HG02588 (cell line): ENCODE results near the gene LTBP1.
"Not testable (repeated sequence)": the region's sequence is repeated elsewhere in the genome, so short reads cannot be mapped to it uniquely, and the experiment has no call there.

Experiments used
- ATAC-seq: cut with Tn5 transposase; IDR thresholded peaks from one replicate; pipeline ENCODE4 v1.9.1; 2021; ENCODE audit warnings: mild to moderate bottlenecking, moderate library complexity; ENCODE audit not compliant: unreplicated experiment

LTBP1 gene

GRCh38 chr2:33134086-33134771 lies 187.5 kb downstream of the LTBP1 start:
- ATAC-seq, result no peak

DNA sequence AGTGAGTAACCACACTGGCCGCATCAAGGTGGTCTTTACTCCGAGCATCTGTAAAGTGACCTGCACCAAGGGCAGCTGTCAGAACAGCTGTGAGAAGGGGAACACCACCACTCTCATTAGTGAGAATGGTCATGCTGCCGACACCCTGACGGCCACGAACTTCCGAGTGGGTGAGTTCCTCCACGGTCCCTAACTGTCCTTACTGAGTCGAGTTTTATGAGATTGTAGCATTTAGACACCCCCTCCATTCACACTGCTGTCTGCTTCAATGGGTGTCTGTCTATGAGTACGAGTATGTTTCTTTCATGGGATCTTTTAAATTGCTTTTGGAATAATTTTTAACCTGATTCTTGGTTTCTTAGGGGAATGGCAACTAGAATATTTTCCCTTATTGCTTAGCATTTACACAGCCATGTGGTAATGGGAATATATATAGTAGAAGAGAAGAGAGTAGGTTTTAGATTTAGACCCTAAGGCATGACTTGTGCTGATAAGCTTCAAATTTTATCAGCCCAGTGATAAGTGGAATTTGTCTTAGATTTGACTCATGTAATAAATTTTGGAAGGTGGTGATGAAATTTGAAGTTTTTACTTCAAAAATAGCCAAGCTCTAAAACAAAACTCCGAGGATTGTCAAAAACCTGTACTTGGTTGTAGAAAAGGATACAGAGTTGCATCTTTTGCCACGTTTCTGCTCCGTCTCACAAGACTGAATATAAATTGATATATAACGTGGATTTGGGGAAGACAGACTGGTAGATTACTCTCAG lies 188.2 kb downstream of the LTBP1 start:
- ATAC-seq, result no peak

DNA sequence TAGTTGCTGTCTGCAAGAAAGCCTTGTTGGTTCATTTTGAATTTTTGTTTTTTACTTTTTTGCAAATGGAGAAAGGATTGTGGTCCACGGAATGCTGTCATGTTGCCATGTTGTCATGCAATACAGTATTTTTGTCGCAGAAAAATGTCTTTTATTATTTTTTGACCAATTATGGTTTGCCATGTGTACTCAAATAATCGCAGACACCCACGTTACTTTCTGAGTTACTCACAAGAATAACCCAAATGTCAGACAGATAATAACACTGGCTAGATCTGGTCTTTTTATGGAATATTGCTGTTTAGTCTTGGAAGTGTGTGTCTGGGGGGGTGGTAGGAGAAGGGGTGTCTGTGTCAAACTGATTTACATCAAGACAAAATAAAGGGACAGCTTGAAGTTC lies 188.9 kb downstream of the LTBP1 start:
- no peak for ATAC-seq

- ATAC-seq, result no peak
These were observed 189.3 kb downstream of the LTBP1 start for GRCh38 chr2:33136056-33136455.

- ATAC-seq, result no peak
These were observed 189.8 kb downstream of the LTBP1 start for GRCh38 chr2:33136566-33136965.

GRCh38 chr2:33137331-33137730 lies 190.6 kb downstream of the LTBP1 start:
- ATAC-seq, result no peak

DNA sequence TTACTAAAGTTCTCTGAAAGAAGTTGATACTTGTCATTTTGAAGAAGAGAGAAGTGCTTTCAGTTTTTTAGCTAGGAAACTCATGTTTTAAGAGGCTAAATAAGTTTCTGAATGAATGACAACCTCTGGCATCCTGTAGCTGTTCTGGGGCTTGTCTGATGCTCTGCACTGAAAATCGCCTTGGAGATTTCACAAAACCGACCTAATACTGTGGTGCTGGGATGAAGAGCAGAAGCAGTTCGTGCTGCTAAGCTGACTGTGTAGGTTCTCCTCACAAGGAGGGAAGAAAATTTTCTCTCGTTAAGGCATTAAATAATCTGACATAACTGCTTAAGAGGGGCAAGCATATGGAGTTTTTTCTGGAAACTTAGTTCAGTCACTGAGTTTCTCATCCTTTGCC lies 193.2 kb downstream of the LTBP1 start:
- no peak for ATAC-seq

GRCh38 chr2:33141476-33141875 lies 194.7 kb downstream of the LTBP1 start:
- no peak for ATAC-seq

DNA sequence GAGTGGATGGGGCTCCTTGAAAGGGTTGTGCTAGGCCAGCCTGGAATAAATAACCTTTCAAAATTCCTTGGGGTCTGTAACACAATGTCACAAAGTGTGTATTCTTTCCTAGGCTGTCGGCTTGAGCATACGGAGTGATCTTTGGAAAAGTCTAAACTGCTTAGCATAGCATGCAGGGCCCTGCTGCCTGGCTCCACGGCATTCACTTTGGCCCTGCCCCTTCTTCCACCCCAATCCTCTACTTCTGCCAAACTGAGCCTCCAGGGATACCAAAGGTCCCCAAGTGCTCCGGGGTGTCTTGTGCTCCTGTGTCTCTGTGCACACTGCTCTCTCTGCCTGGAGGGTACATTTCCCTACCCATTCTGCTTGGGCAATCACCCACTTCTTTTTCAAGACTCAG lies 196.1 kb downstream of the LTBP1 start:
- no peak for ATAC-seq

DNA sequence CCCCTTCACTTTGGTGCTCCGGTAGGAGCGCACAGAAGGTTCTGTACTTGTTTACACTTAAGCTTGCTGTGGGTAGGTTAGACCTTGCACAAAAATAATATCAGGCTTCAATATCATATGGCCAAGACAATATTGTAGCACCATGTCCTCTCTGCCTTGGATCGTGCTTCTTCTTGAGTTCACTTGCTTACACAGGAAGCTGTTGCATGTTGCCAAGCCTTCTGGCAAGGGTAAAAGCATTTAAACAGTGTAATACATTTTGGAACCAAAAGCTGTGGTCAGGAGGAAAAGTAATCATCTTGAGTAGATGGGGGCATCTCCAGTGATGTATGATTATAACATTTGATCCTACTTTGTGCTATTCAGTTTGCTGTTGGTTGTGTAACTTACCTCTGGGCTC lies 197.5 kb downstream of the LTBP1 start:
- ATAC-seq, result no peak

DNA sequence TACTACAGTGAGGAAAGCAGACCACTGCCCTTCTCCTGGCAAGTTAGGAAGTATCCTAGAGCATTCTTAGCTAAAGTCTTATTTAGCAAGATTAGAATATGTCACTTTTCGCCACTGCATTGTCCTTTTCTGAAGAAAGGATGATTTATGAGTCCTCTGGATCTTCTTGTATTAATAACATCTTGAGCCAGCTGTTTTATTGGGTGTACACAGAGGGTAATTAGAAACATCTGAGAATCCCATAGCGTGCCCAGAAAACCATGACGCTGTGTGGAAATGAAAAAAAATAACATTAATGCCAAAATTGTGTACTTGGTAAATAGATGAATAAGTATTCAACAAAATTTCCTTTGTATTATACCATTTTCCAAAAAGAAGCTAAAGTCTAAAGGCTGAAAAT lies 198.7 kb downstream of the LTBP1 start:
- ATAC-seq, result no peak

- ATAC-seq, result no peak
These were observed 199.3 kb downstream of the LTBP1 start for GRCh38 chr2:33146102-33146501.

DNA sequence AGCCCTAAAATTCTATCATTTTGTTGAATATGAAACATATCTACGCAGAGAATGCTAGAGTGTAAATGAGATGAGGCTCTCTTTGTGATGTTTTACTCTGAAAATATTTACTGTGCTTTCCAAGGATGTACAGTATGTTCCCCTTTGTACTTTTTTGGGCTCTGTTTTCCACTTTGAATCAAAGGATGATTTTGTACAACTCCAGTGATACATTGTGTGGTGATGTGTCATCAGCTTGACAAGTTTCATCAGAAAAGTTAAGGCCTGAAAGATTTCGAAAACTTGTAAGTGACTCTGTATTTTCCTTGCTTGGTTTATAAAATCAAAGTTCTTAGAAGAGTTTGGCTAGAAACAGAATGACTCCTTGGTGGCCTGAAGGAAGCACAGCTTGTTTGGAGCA lies 206.3 kb downstream of the LTBP1 start:
- no peak for ATAC-seq

DNA sequence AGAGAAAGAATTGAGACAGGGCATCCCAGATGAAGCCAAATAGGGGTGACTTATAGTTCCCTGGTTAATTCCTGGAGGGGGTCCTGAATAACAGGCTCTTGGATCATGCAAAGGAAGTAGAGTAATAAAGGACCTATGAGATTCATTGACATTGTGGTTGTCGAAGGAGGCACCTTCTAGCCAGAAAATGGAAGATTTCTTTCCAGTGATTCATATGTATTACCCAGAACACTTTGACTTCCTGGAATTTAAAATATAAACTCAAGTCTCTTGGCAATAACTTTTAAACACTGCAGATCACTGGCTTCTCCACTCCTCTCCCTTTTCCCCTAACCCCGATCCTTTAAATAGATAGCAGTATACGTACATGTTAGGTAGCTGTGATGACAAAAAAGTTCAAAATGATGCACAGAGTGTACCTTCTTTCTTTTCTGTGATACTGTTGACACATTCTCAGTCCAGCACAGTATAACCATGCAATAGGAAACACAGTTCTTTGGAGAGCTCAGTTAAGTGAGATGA lies 211.8 kb downstream of the LTBP1 start:
- no peak for ATAC-seq

- ATAC-seq, result no peak
These were observed 213.4 kb downstream of the LTBP1 start for GRCh38 chr2:33160191-33160590.

- ATAC-seq, result no peak
These were observed 219.6 kb downstream of the LTBP1 start for GRCh38 chr2:33166287-33166881.

GRCh38 chr2:33167622-33168245 lies 221.0 kb downstream of the LTBP1 start:
- ATAC-seq, result no peak

GRCh38 chr2:33168425-33168824 lies 221.7 kb downstream of the LTBP1 start:
- no peak for ATAC-seq

DNA sequence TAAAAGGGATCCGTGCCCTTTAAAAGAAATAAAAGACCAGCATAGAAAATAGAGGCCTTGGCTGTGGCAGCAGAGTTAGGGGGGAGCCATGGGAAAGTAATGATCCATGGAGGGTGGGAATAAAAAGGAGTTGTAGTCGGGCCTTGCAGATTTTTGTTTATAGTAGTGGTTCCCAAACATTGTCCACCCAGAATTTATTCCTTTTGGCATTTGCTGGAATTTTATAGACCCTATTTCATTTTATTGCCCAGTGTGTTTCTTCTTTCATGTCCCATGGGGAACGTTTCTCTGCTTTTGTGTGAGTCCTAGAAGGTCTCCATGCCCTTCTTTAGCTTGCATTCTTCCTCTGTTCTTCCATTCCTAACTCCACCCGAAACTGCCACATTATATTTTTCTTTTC lies 222.2 kb downstream of the LTBP1 start:
- no peak for ATAC-seq

- ATAC-seq, result not testable (repeated sequence)
These were observed 223.5 kb downstream of the LTBP1 start for GRCh38 chr2:33170251-33170650.

DNA sequence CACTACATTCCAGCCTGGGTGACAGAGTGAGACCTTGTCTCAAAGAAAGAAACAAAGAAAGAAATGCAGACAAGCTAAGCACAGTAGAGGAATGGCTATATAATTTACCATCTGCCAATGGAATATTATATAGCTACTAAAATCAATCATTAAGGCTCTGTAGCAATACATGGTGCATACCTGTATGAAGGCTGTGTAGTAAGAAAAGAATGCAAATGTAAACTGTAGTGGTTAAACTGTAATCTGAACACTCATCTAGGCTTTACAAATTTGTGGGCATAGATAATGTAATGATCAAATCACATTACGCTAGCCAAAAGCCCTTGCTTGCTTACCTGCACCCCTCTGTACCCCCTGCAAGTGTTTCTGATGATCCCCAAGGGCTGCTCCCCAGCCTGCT lies 230.9 kb downstream of the LTBP1 start:
- ATAC-seq, result no peak
